Left ventricle myocardium inferior (tissue), 1 donor: ENCODE data around the gene CCS. TPM values are rescaled to one million over a fixed set of nuclear protein-coding genes. Genes with fewer than 3 reads are reported as not detected.
"Not testable (repeated sequence)": the region's sequence is repeated elsewhere in the genome, so short reads cannot be mapped to it uniquely, and the experiment has no call there.

Experiments used
- DNase-seq: peaks from one replicate; pipeline ENCODE4 v3.0.0-alpha.2; 2020
- H3K27ac ChIP-seq: fragments of 200-600 bp; replicated peaks from 2 replicates; pipeline ENCODE4 v1.8.0; 2021
- H3K27me3 ChIP-seq: fragments of 200-600 bp; 2 replicates; pipeline ENCODE4 v1.8.0; 2021; ENCODE audit warnings: low read depth
- H3K36me3 ChIP-seq: fragments of 200-600 bp; 2 replicates; pipeline ENCODE4 v1.8.0; 2021
- H3K4me1 ChIP-seq: fragments of 200-600 bp; 2 replicates; pipeline ENCODE4 v1.8.0; 2021
- H3K4me3 ChIP-seq: fragments of 200-600 bp; 2 replicates; pipeline ENCODE4 v1.8.0; 2021; ENCODE audit warnings: mild to moderate bottlenecking, moderate library complexity
- H3K9me3 ChIP-seq: fragments of 200-600 bp; replicated peaks from 2 replicates; pipeline ENCODE4 v1.8.0; 2021
- CTCF ChIP-seq: fragments of 200-600 bp; IDR thresholded peaks from 2 replicates; pipeline ENCODE4 v1.8.0; 2021; ENCODE audit warnings: antibody characterized with exemption, mild to moderate bottlenecking, borderline replicate concordance
- intact Hi-C: fragments of 100-400 bp; cut with micrococcal nuclease; formaldehyde crosslinking; loops from one replicate; pipeline ENCODE4 v1.11.0; 2022
- long read RNA-seq: library from polyadenylated mRNA; unstranded; transcript quantifications from one replicate; pipeline ENCODE4 v2.0.0, GENCODE V29; 2021
- total RNA-seq: library from RNA; stranded (reverse); fragmentation: NEBNext Ultra II Directional; extraction: Animal tissue kit (Norgen Biotek cat#: 25700); gene quantifications from one replicate; pipeline ENCODE4 v1.2.1, GENCODE V29; 2021
- donor health status: DM: no; HTN: yes; CAD: no; lungs with severe emphysema.

CCS gene
- 25.3 TPM for total RNA-seq
- long read RNA-seq, transcript CCS-208 (8 exons, 1,430 nt), result major isoform, 11 of 19 reads
- long read RNA-seq, partial matches to known transcripts, result 2 of 19 reads
- long read RNA-seq, other reads (novel, unspliced or antisense), result 6 of 19 reads

- TF ChIP-seq CTCF, result peak; percentile 77
- Histone ChIP-seq H3K4me1 (peaks cover 39% of the 10 kb centered on the region), H3K9me3 (no peaks in the 10 kb centered on the region), H3K4me3 (peak within 1 kb of the TSS; percentile 72), H3K36me3 (no peaks in the 10 kb centered on the region), H3K27me3 (no peaks in the 10 kb centered on the region), H3K27ac (peak within 1 kb of the TSS; percentile 83)
- intact Hi-C loops, result no loop called here
- DNase-seq, result peak; percentile 99
These were observed at the start of gene CCS, which contains the start of gene CCDC87 for GRCh38 chr11:66592457-66593302. CCS (plus strand) TSS chr11:66593185; CDS start chr11:66593262, 77 bp downstream. CCDC87 (minus strand) TSS chr11:66593063; CDS start chr11:66593015, 48 bp downstream.

- H3K27ac ChIP-seq, result no peak overlapping the region
- no peaks in the 10 kb centered on the region for H3K9me3 ChIP-seq
- DNase-seq, result peak; percentile 28
- peaks cover 45% of the 10 kb centered on the region for H3K36me3 ChIP-seq
- intact Hi-C loops, result no loop called here
- no peak for TF ChIP-seq CTCF
- peaks cover 36% of the 10 kb centered on the region for H3K4me1 ChIP-seq
- no peaks in the 10 kb centered on the region for H3K27me3 ChIP-seq
- H3K4me3 ChIP-seq, result peak overlapping the region; percentile 8
These were observed 49.5 kb upstream of the CCS start for GRCh38 chr11:66543263-66544107.

- Histone ChIP-seq H3K36me3 (peaks cover 31% of the 10 kb centered on the region), H3K4me3 (peak overlapping the region; percentile 88), H3K4me1 (peaks cover 36% of the 10 kb centered on the region)
- H3K27ac ChIP-seq, H3K27me3 ChIP-seq, DNase-seq, H3K9me3 ChIP-seq, intact Hi-C loops: not testable (repeated sequence)
These were observed 48.0 kb upstream of the CCS start for GRCh38 chr11:66544952-66545351.

GRCh38 chr11:66545701-66546367 is 47.2 kb upstream of the CCS start, which contains the start of gene ZDHHC24:
ZDHHC24 (minus strand) TSS chr11:66546048; CDS start chr11:66546003, 45 bp downstream.
- Histone ChIP-seq H3K9me3 (no peaks in the 10 kb centered on the region), H3K36me3 (peaks cover 27% of the 10 kb centered on the region), H3K27me3 (no peaks in the 10 kb centered on the region), H3K4me3 (peak within 1 kb of the TSS; percentile 88), H3K4me1 (peaks cover 36% of the 10 kb centered on the region), H3K27ac (peak within 1 kb of the TSS; percentile 76)
- peak; percentile 98 for DNase-seq
- intact Hi-C loops, result no loop called here
- TF ChIP-seq CTCF, result no peak

GRCh38 chr11:66546368-66546965 is 46.5 kb upstream of the CCS start, which contains the start of gene ACTN3:
ACTN3 (plus strand) TSS chr11:66546903; CDS start chr11:66546938, 35 bp downstream.
- TF ChIP-seq CTCF, result no peak
- Histone ChIP-seq H3K4me1 (peaks cover 36% of the 10 kb centered on the region), H3K27ac (peak within 1 kb of the TSS; percentile 76), H3K4me3 (peak within 1 kb of the TSS; percentile 88), H3K9me3 (no peaks in the 10 kb centered on the region), H3K27me3 (no peaks in the 10 kb centered on the region), H3K36me3 (peaks cover 20% of the 10 kb centered on the region)
- intact Hi-C loops, result no loop called here
- peak; percentile 33 for DNase-seq
